GM21529 (cell line): Measurements from ENCODE around the gene OPA3.
A peak's percentile ranks its signal among the peaks of the same experiment; 100 is the strongest.

Source experiments
- ATAC-seq: cut with Tn5 transposase; IDR thresholded peaks from one replicate; pipeline ENCODE4 v1.9.1; 2021; ENCODE audit not compliant: unreplicated experiment

Gene OPA3

GRCh38 chr19:45484273-45484945, 100.2 kb downstream of the OPA3 start:
- no peak for ATAC-seq

GRCh38 chr19:45483033-45483432, 101.6 kb downstream of the OPA3 start:
- no peak for ATAC-seq

- ATAC-seq: peak; percentile 75
These were observed 106.0 kb downstream of the OPA3 start for GRCh38 chr19:45478454-45479238.

GRCh38 chr19:45477713-45478453, 106.7 kb downstream of the OPA3 start:
- no peak for ATAC-seq
